Measurements from ENCODE around the gene DRD2.

Gene DRD2

DNA sequence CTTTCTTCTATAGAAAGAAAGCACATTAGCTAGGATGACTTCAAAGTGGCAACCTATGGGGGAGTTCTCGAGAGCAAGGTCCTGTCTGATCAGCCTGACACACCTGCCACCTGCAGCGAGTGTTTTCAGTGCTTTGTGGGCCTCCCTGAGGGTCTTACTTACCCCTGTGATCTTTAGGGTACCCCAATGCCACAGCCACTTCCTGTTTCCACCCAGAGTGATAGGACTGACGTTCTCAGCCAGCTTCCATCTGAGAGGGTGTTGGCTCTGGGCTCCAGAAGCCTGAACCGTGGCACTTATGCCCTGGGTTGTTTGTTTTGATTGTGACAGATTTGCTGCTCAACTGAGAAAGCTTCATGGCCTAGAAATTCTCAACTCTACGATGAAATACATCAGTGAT lies 109.3 kb downstream of the DRD2 start:
- Histone ChIP-seq H3K4me1 (ENCODE audit: low read length) (no peaks in the 10 kb centered on the region), H3K9me3 (replicated peaks; ENCODE audit: insufficient read depth, low read length) (no peaks in the 10 kb centered on the region), H3K9me2 (replicated peaks; ENCODE audit: insufficient read depth, low read length) (no peaks in the 10 kb centered on the region), H3K4me3 (ENCODE audit: low read length) (no peak overlapping the region), H3K9ac (ENCODE audit: low read length) (no peak overlapping the region), H3K36me3 (replicated peaks; ENCODE audit: insufficient read depth, low read length) (no peaks in the 10 kb centered on the region), H2AFZ (ENCODE audit: low read length) (no peak overlapping the region), H3K27me3 (replicated peaks; ENCODE audit: insufficient read depth, low read length) (no peaks in the 10 kb centered on the region), H3K79me2 (ENCODE audit: low read length) (no peaks in the 10 kb centered on the region), H3K27ac (ENCODE audit: low read length) (no peak overlapping the region), H3F3A (ENCODE audit: insufficient read depth, low read length) (no peaks in the 10 kb centered on the region), H4K20me1 (ENCODE audit: insufficient read depth, low read length) (no peaks in the 10 kb centered on the region), H3K4me2 (ENCODE audit: low read depth, low read length) (no peak overlapping the region)
- TF ChIP-seq, protein P1, sequence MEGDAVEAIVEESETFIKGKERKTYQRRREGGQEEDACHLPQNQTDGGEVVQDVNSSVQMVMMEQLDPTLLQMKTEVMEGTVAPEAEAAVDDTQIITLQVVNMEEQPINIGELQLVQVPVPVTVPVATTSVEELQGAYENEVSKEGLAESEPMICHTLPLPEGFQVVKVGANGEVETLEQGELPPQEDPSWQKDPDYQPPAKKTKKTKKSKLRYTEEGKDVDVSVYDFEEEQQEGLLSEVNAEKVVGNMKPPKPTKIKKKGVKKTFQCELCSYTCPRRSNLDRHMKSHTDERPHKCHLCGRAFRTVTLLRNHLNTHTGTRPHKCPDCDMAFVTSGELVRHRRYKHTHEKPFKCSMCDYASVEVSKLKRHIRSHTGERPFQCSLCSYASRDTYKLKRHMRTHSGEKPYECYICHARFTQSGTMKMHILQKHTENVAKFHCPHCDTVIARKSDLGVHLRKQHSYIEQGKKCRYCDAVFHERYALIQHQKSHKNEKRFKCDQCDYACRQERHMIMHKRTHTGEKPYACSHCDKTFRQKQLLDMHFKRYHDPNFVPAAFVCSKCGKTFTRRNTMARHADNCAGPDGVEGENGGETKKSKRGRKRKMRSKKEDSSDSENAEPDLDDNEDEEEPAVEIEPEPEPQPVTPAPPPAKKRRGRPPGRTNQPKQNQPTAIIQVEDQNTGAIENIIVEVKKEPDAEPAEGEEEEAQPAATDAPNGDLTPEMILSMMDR (IDR thresholded peaks at IDR 0.05; ENCODE audit: low read length) = no peak
- TF ChIP-seq EZH2 (optimal IDR thresholded peaks at IDR 0.05; ENCODE audit: low read depth, low read length) (no peak), EZH2phosphoT487 (IDR thresholded peaks at IDR 0.05; ENCODE audit: low read length) (no peak)
- no peak for DNase-seq

DNA sequence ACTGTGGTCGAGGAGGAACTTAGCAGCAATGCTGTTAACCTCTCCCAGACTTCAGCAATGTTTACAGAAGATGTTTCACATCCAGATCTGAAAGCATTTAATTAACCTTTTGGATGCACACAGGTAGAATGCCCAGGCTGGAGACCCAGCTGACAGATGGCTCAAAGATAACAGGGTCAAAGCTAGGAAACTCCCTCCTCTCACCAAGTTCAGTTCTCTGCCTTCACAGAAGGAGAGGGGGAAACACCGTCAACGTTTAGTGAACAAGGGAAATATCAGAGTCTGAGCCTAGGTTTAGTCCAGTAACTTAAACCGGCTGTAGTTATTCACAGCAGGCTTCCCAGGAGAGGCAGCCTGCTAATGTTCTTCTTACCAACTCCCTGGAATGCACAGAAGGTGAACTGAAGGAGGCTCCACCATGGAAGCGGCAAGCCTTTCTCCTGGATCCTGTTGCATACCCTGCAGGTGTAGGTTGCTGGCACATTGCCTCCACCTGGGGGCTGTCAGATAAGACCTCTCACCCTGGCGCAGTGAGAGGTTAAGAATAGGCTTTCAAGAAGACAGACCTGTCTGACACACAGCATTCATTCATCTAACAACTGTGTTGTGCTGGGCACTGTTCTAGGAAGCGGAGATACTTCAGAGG lies 111.1 kb downstream of the DRD2 start:
- no peak for DNase-seq
- no peaks in the 10 kb centered on the region for H3K9me3 ChIP-seq (replicated peaks; ENCODE audit: insufficient read depth, low read length)
- no peak overlapping the region for H3K4me3 ChIP-seq (ENCODE audit: low read length)
- H3K79me2 ChIP-seq (ENCODE audit: low read length) = no peaks in the 10 kb centered on the region
- no peaks in the 10 kb centered on the region for H3F3A ChIP-seq (ENCODE audit: insufficient read depth, low read length)
- H3K27ac ChIP-seq (ENCODE audit: low read length) = no peak overlapping the region
- H3K36me3 ChIP-seq (replicated peaks; ENCODE audit: insufficient read depth, low read length) = no peaks in the 10 kb centered on the region
- H2AFZ ChIP-seq (ENCODE audit: low read length) = no peak overlapping the region
- no peaks in the 10 kb centered on the region for H3K9me2 ChIP-seq (replicated peaks; ENCODE audit: insufficient read depth, low read length)
- H3K27me3 ChIP-seq (replicated peaks; ENCODE audit: insufficient read depth, low read length) = no peaks in the 10 kb centered on the region
- no peak for TF ChIP-seq EZH2 (optimal IDR thresholded peaks at IDR 0.05; ENCODE audit: low read depth, low read length)
- TF ChIP-seq, protein P1 (IDR thresholded peaks at IDR 0.05; ENCODE audit: low read length) = no peak
- TF ChIP-seq EZH2phosphoT487 (IDR thresholded peaks at IDR 0.05; ENCODE audit: low read length) = no peak
- H4K20me1 ChIP-seq (ENCODE audit: insufficient read depth, low read length) = no peaks in the 10 kb centered on the region
- H3K4me1 ChIP-seq (ENCODE audit: low read length) = no peaks in the 10 kb centered on the region
- H3K4me2 ChIP-seq (ENCODE audit: low read depth, low read length) = no peak overlapping the region
- no peak overlapping the region for H3K9ac ChIP-seq (ENCODE audit: low read length)

DNA sequence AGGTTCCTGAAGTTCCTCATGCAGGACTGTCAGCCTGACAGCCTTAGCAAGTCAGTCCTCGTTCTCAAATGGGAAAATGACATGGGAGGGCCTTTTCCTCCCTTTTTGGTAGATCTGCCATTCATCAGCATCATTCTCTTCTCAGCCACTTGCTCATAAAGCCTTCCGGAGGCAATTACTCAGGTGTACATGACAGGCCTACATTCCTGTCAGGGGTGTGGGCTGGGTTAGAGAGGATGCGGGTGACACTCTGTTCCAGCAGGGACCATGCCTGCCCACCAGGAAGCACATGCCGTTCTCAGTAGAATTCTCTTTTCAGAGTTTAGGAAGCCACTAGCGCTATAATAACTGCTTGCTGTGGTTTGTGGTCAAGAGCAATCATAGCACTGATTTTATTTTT lies 111.8 kb downstream of the DRD2 start:
- no peaks in the 10 kb centered on the region for H3K79me2 ChIP-seq (ENCODE audit: low read length)
- H3K4me3 ChIP-seq (ENCODE audit: low read length) = no peak overlapping the region
- no peaks in the 10 kb centered on the region for H3K9me3 ChIP-seq (replicated peaks; ENCODE audit: insufficient read depth, low read length)
- no peak for DNase-seq
- H3K9ac ChIP-seq (ENCODE audit: low read length) = no peak overlapping the region
- TF ChIP-seq EZH2 (optimal IDR thresholded peaks at IDR 0.05; ENCODE audit: low read depth, low read length) (no peak), EZH2phosphoT487 (IDR thresholded peaks at IDR 0.05; ENCODE audit: low read length) (no peak)
- TF ChIP-seq, protein P1 (IDR thresholded peaks at IDR 0.05; ENCODE audit: low read length) = no peak
- no peaks in the 10 kb centered on the region for H3F3A ChIP-seq (ENCODE audit: insufficient read depth, low read length)
- no peak overlapping the region for H3K27ac ChIP-seq (ENCODE audit: low read length)
- no peaks in the 10 kb centered on the region for H3K4me1 ChIP-seq (ENCODE audit: low read length)
- H3K9me2 ChIP-seq (replicated peaks; ENCODE audit: insufficient read depth, low read length) = no peaks in the 10 kb centered on the region
- no peak overlapping the region for H2AFZ ChIP-seq (ENCODE audit: low read length)
- no peaks in the 10 kb centered on the region for H3K27me3 ChIP-seq (replicated peaks; ENCODE audit: insufficient read depth, low read length)
- no peak overlapping the region for H3K4me2 ChIP-seq (ENCODE audit: low read depth, low read length)
- no peaks in the 10 kb centered on the region for H4K20me1 ChIP-seq (ENCODE audit: insufficient read depth, low read length)
- H3K36me3 ChIP-seq (replicated peaks; ENCODE audit: insufficient read depth, low read length) = no peaks in the 10 kb centered on the region

All from MM.1S (cell line).